SU-DHL-6 (cell line): Measurements from ENCODE around the gene ACVRL1.

Experiments
- H2AFZ ChIP-seq: fragments of 200-600 bp; sonication (generic); 2 replicates; pipeline ENCODE4 v1.6.1; 2014; ENCODE audit warnings: low read depth, mild to moderate bottlenecking, moderate library complexity, mixed read lengths, antibody characterized with exemption, low read length; ENCODE audit not compliant: severe bottlenecking
- H3F3A ChIP-seq: fragments of 200-600 bp; shearing (Covaris generic); 2 replicates; pipeline ENCODE4 v1.6.0; 2016; ENCODE audit warnings: antibody characterized with exemption, mild to moderate bottlenecking; ENCODE audit not compliant: insufficient read depth
- H3K27ac ChIP-seq: fragments of 200-600 bp; sonication (generic); 2 replicates; pipeline ENCODE4 v1.5.1; 2016; ENCODE audit warnings: low read depth, mild to moderate bottlenecking, low read length, moderate library complexity, mixed read lengths
- H3K27me3 ChIP-seq: fragments of 200-600 bp; sonication (generic), shearing (Covaris generic); 2 replicates; pipeline ENCODE4 v1.6.0; 2014; ENCODE audit warnings: mild to moderate bottlenecking, low read length
- H3K36me3 ChIP-seq: fragments of 200-600 bp; sonication (generic); 2 replicates; pipeline ENCODE4 v1.6.1; 2014; ENCODE audit warnings: mild to moderate bottlenecking, low read length, mixed read lengths
- H3K4me2 ChIP-seq: fragments of 300-600, 200-600 bp; shearing (Covaris generic), sonication (generic); 2 replicates; pipeline ENCODE4 v1.6.0; 2014; ENCODE audit warnings: low read length, low read depth, mild to moderate bottlenecking; ENCODE audit not compliant: poor library complexity, severe bottlenecking
- H3K4me3 ChIP-seq: fragments of 200-600 bp; sonication (generic); 2 replicates; pipeline ENCODE4 v1.5.1; 2014; ENCODE audit warnings: antibody characterized with exemption, low read length, mild to moderate bottlenecking, mixed read lengths; ENCODE audit not compliant: insufficient read depth, poor library complexity, severe bottlenecking
- H3K79me2 ChIP-seq: fragments of 200-600 bp; sonication (generic); 2 replicates; pipeline ENCODE4 v1.6.1; 2014; ENCODE audit warnings: mild to moderate bottlenecking, low read length, moderate library complexity; ENCODE audit not compliant: insufficient read depth
- H3K9ac ChIP-seq: fragments of 200-600 bp; sonication (generic); 2 replicates; pipeline ENCODE4 v1.7.0; 2014; ENCODE audit warnings: mild to moderate bottlenecking, low read length
- H3K9me2 ChIP-seq: fragments of 200-600 bp; sonication (generic); replicated peaks from 2 replicates; pipeline ENCODE4 v1.6.1; 2014; ENCODE audit warnings: low read length; ENCODE audit not compliant: insufficient read depth
- H3K9me3 ChIP-seq: fragments of 200-600 bp; sonication (generic); 2 replicates; pipeline ENCODE4 v1.6.1; 2014; ENCODE audit warnings: low read length, mixed read lengths; ENCODE audit not compliant: insufficient read depth
- H4K20me1 ChIP-seq: fragments of 200-600 bp; sonication (generic); 2 replicates; pipeline ENCODE4 v1.6.1; 2014; ENCODE audit warnings: low read depth, mild to moderate bottlenecking, antibody characterized with exemption, low read length, moderate library complexity, mixed read lengths
- CTCF ChIP-seq: fragments of 200-600 bp; sonication (generic); IDR thresholded peaks from one replicate; pipeline ENCODE4 v1.5.1; 2017; ENCODE audit warnings: antibody characterized with exemption, mild to moderate bottlenecking, low read length, moderate library complexity; ENCODE audit not compliant: insufficient read depth, poor library complexity, severe bottlenecking
- EZH2phosphoT487 ChIP-seq: fragments of 200-600 bp; sonication (generic), shearing (Covaris generic); conservative IDR thresholded peaks from 2 replicates; pipeline ENCODE4 v1.6.1; 2018; ENCODE audit warnings: mild to moderate bottlenecking, antibody characterized with exemption, low read length, moderate library complexity, mixed read lengths

Gene ACVRL1

GRCh38 chr12:51901881-51902280 lies 5.4 kb upstream of the ACVRL1 start:
- no peaks in the 10 kb centered on the region for H3K9me3 ChIP-seq
- H3F3A ChIP-seq: no peaks in the 10 kb centered on the region
- H3K79me2 ChIP-seq: no peaks in the 10 kb centered on the region
- H3K27ac ChIP-seq: no peak overlapping the region
- H3K4me2 ChIP-seq: no peak overlapping the region
- H3K4me3 ChIP-seq: no peak overlapping the region
- H3K27me3 ChIP-seq: no peaks in the 10 kb centered on the region
- no peak overlapping the region for H2AFZ ChIP-seq
- TF ChIP-seq EZH2phosphoT487 (no peak), CTCF (no peak)
- no peaks in the 10 kb centered on the region for H4K20me1 ChIP-seq
- no peaks in the 10 kb centered on the region for H3K9me2 ChIP-seq
- H3K9ac ChIP-seq: no peak overlapping the region
- H3K36me3 ChIP-seq: no peaks in the 10 kb centered on the region

- Histone ChIP-seq H3K27ac (no peak overlapping the region), H2AFZ (no peak overlapping the region), H3K9me2 (no peaks in the 10 kb centered on the region), H3K36me3 (no peaks in the 10 kb centered on the region), H3K9me3 (no peaks in the 10 kb centered on the region), H3F3A (no peaks in the 10 kb centered on the region), H3K4me2 (no peak overlapping the region), H4K20me1 (no peaks in the 10 kb centered on the region), H3K9ac (no peak overlapping the region), H3K4me3 (no peak overlapping the region), H3K79me2 (no peaks in the 10 kb centered on the region), H3K27me3 (no peaks in the 10 kb centered on the region)
- TF ChIP-seq CTCF: no peak
- TF ChIP-seq EZH2phosphoT487: no peak
These were observed 2.3 kb upstream of the ACVRL1 start for GRCh38 chr12:51904951-51905470.

- Histone ChIP-seq H3K9me2 (no peaks in the 10 kb centered on the region), H2AFZ (no peak overlapping the region), H3K27me3 (no peaks in the 10 kb centered on the region), H3F3A (no peaks in the 10 kb centered on the region), H3K4me2 (no peak overlapping the region), H3K9ac (no peak overlapping the region), H3K36me3 (no peaks in the 10 kb centered on the region), H3K9me3 (no peaks in the 10 kb centered on the region), H3K79me2 (no peaks in the 10 kb centered on the region), H3K27ac (no peak overlapping the region), H3K4me3 (no peak overlapping the region), H4K20me1 (no peaks in the 10 kb centered on the region)
- TF ChIP-seq CTCF (no peak), EZH2phosphoT487 (no peak)
These were observed 1.6 kb upstream of the ACVRL1 start for GRCh38 chr12:51905471-51906429.
